Posterior cingulate gyrus (tissue), 11 donors: ENCODE results near the gene KANSL1.

ENCODE experiments used
- DNase-seq, 10 donors: peaks; one replicate each; pipeline versions ENCODE4 v3.0.0 to v3.0.0-alpha.2; 2020 to 2021; ENCODE audit warnings: mixed read lengths in 3 of 10
- intact Hi-C: fragments of 100-400 bp; cut with DNase I; formaldehyde crosslinking; loops from one replicate; pipeline ENCODE4 v1.15.1; 2023

The KANSL1 gene

GRCh38 chr17:46170639-46171429 is 22.4 kb downstream of the KANSL1 start:
- no peak for DNase-seq
- intact Hi-C loops = no loop called here

- intact Hi-C loops = loop anchor here (10.0 kb wide), 1 partner anchor 55 kb away; no protein-coding TSS in a partner anchor
- no peak for DNase-seq
Measured at GRCh38 chr17:46169913-46170638, 23.2 kb downstream of the KANSL1 start.

GRCh38 chr17:46167826-46168569 is 25.2 kb downstream of the KANSL1 start:
- no peak for DNase-seq
- intact Hi-C loops = loop anchor here (10.0 kb wide), 1 partner anchor 53 kb away; no protein-coding TSS in a partner anchor

GRCh38 chr17:46167267-46167666 is 26.0 kb downstream of the KANSL1 start:
- DNase-seq = no peak
- intact Hi-C loops = loop anchor here (10.0 kb wide), 1 partner anchor 52 kb away; no protein-coding TSS in a partner anchor

GRCh38 chr17:46166692-46167249 is 26.5 kb downstream of the KANSL1 start:
- no peak for DNase-seq
- intact Hi-C loops = loop anchor here (10.0 kb wide), 1 partner anchor 52 kb away; no protein-coding TSS in a partner anchor

GRCh38 chr17:46163929-46164594 is 29.2 kb downstream of the KANSL1 start:
- no peak for DNase-seq
- intact Hi-C loops = loop anchor here (10.0 kb wide), 1 partner anchor 49 kb away; no protein-coding TSS in a partner anchor

GRCh38 chr17:46163316-46163715 is 29.9 kb downstream of the KANSL1 start:
- intact Hi-C loops = loop anchor here (10.0 kb wide), 1 partner anchor 49 kb away; no protein-coding TSS in a partner anchor
- no peak for DNase-seq

- no peak for DNase-seq
- intact Hi-C loops = loop anchor here (10.0 kb wide), 1 partner anchor 48 kb away; no protein-coding TSS in a partner anchor
Measured at GRCh38 chr17:46162866-46163265, 30.4 kb downstream of the KANSL1 start.

- intact Hi-C loops = loop anchor here (10.0 kb wide), 1 partner anchor 45 kb away; no protein-coding TSS in a partner anchor
- DNase-seq = no peak
Measured at GRCh38 chr17:46160169-46160568, 33.1 kb downstream of the KANSL1 start.

DNA sequence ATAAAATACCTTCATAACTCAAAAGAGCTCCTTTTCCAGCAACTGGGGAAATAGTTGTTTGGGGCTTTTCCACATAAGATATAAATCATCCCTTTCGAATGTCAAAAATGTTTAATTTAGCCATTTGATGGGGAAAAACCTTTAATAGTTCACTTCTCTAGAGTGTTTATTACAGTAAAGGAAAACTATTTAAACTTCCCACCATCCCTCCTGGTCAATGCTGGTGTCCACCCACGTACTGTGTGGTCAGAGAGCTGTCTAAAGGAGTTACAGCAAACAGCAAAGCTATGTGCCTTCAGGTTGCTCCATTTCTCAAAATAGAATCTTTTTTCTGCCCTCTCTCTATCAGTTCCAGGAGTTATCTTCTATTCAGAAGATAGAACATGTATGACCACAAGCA is 33.5 kb downstream of the KANSL1 start:
- intact Hi-C loops = loop anchor here (10.0 kb wide), 1 partner anchor 45 kb away; no protein-coding TSS in a partner anchor
- DNase-seq = no peak

DNA sequence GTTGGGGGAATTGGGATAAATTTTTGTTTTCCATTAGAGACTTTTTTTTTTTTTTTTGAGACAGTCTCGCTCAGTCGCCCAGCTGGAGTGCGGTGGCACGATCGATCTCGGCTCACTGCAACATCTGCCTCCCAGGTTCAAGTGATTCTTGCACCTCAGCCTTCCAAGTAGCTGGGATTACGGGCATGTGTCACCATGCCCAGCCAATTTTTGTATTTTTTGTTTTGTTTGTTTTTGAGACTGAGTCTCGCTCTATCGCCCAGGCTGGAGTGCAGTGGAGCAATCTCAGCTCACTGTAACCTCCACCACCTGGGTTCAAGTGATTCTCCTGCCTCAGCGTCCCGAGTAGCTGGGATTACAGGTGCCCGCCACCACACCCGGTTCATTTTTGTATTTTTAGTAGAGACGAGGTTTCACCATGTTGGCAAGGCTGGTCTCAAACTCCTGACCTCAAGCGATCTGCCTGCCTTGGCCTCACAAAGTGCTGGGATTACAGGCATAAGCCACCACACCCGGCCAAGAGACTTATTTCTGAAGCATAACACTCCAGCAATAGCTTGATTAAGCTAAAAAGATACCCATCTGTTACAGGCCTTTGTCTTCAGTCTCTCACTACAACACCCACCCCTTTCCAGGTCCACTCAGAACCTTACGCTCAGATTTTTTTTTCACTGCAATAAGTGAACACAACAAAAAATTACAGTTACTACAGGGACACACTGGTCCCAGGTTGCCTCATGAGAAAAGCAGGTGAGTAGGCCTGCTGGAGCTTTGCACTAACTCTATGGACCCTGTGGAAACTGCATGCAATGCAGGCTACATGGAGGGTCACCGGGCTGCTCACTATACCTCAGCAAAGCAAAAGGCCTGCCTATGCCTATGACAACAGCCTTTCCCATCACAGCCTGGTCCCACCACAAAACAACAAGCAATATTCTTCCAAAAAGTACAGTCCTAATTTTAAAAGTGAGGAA is 34.6 kb downstream of the KANSL1 start:
- no peak for DNase-seq
- intact Hi-C loops = no loop called here

DNA sequence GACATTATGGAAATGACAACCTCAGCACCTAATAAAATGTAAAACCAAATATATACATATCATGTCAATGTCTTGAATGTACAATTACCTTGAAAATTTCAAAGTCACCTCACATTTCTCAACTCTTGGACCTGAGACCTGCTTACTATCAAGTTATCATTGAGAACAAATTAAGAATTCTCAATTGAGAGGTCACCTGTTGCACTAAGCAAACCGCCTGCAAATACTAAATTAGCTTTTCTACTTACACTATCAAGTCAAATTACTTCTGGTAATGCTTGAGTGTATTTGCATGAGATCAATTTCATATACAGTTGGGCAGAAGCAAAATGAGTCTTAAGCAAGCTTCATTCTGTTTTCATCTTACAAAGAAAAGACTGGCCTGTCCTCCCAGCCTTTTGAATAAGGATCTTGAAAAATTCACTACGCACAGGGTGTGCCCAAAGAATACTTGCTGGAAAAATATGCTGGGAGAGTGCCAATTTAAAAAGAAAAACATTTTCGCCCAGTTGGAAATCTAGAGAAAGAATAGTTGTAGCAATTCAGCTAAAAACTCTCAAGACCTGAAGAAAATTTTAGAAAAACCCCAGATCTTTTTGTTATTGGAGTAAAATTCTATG is 35.7 kb downstream of the KANSL1 start:
- no peak for DNase-seq
- intact Hi-C loops = no loop called here

GRCh38 chr17:46154151-46154816 is 38.9 kb downstream of the KANSL1 start:
- DNase-seq = no peak
- intact Hi-C loops = no loop called here

DNA sequence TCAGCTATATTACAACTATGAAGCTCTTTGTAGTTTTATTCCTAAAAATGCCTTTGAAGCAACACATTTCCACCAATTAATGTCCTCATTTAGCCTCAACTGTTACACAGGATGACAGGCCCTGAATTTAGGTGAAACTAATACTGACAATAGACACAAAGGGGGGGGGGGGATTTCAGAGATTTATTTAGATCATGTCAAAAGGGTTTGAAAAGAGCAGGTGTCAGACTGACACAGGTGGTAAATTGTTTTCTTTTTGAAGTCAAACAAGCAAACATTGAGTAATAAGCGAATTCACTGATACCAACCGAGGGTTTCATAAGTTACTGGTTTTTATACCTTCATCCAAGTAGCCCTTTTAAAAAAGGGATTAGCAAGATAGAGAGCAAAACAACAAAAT is 40.8 kb downstream of the KANSL1 start:
- no peak for DNase-seq
- intact Hi-C loops = no loop called here

DNA sequence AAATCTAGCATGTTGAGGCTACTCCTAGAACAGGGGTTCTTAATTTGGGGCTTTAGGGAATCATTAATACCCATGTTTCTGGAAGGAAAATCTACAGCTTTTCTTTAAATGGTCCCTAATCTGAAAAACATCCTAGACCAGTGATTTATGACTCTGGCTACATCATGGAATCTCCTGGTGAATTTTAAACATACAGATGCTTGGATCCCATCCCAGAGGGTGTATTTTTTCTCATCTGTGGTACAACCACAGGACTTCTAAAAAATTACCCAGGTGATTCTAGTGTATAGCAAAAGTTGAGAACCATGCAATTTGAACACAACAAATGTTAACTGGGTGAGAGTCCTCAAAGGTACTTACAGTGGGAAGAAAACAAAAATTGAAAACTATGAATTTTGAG is 41.5 kb downstream of the KANSL1 start:
- intact Hi-C loops = no loop called here
- DNase-seq = no peak

- intact Hi-C loops = no loop called here
- no peak for DNase-seq
Measured at GRCh38 chr17:46150216-46150963, 42.8 kb downstream of the KANSL1 start.

GRCh38 chr17:46148247-46148646 is 45.0 kb downstream of the KANSL1 start:
- no peak for DNase-seq
- intact Hi-C loops = no loop called here
